ENCODE results near the gene RASGEF1B. TPM values are rescaled to one million over a fixed set of nuclear protein-coding genes. Genes with fewer than 3 reads are reported as not detected.

The RASGEF1B gene
- total and polyA plus RNA-seq, 2 of the 4 experiments (the other 2 are of a cell fraction), result 0.09 to 0.36 TPM

DNA sequence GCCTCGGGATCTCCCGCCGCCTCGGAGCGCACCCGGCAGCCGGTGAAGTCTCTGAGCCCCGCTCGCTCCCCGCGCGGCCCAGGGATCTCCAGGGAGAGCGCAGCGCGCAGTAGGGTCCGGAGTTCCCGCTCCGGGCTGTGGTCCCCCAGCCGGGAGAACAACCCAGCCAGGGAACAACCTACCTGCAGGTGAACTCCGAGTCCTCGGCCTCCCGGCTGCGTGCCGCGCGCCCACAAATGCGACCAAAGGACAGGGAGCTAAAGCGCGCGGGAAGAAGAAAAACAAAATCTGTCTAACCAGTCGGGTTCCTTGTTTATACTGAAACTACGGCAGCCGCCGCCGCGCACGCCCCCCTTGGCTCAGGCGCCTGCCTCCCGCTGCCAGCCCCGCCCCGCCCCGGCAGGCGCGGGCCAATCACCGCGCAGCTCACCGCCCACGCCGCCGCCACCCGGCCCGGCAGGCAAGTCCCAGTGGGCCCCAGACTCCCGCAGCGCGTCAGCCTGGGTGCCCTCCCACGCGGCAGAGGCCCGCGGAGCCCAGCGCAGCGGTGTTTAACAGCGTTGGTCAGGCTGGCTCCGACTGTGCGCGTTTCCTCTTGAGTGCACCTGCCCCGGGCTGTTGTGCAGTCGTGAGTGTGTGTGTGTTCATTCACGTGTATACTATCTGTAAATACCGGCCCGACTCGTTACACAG is at the start of gene RASGEF1B (continued):
- no peak for TF ChIP-seq CEBPB (IDR thresholded peaks at IDR 0.05; ENCODE audit: low read depth, low read length)
- TF ChIP-seq MXI1 (IDR thresholded peaks at IDR 0.05; ENCODE audit: borderline replicate concordance, low read depth, low read length), result 0 out of 2 replicates have a peak, but pooled peaks have one; percentile 36
- no peak for TF ChIP-seq SMC3 (IDR thresholded peaks at IDR 0.05; ENCODE audit: low read depth, low read length)

GRCh38 chr4:81519856-81520255 is 48.1 kb upstream of the RASGEF1B start:
- Histone ChIP-seq H3K4ac (ENCODE audit: low read depth, low read length) (no peak overlapping the region), H3K18ac (ENCODE audit: low read depth, low read length) (no peak overlapping the region), H3K27me3 (ENCODE audit: control insufficient read depth, insufficient read depth, low read length) (no peaks in the 10 kb centered on the region), H3K36me3 (ENCODE audit: control insufficient read depth, insufficient read depth, low read length) (no peaks in the 10 kb centered on the region), H3K9me3 (ENCODE audit: control insufficient read depth, insufficient read depth, low read length) (no peaks in the 10 kb centered on the region), H3K9me1 (ENCODE audit: insufficient read depth, low read length) (no peaks in the 10 kb centered on the region), H2AK5ac (ENCODE audit: low read depth, low read length) (no peak overlapping the region), H3K4me2 (ENCODE audit: low read depth, low read length) (no peak overlapping the region), H3K9ac (ENCODE audit: low read depth, low read length) (no peak overlapping the region), H3K4me1 (ENCODE audit: control insufficient read depth, insufficient read depth, low read length) (no peaks in the 10 kb centered on the region), H2BK20ac (ENCODE audit: low read depth, low read length) (no peak overlapping the region), H3K27ac (ENCODE audit: insufficient read depth, low read length) (no peak overlapping the region), H4K8ac (ENCODE audit: low read depth in 2 of 2, low read length in 2 of 2) (no peak overlapping the region), H2AK9ac (replicated peaks; ENCODE audit: low read depth, low read length, poor library complexity) (no peak overlapping the region), H3K14ac (replicated peaks; ENCODE audit: low read depth, low read length) (no peak overlapping the region), H2AFZ (replicated peaks; ENCODE audit: low read length, poor library complexity) (no peak overlapping the region), H4K20me1 (ENCODE audit: insufficient read depth, low read length) (no peaks in the 10 kb centered on the region), H2BK15ac (ENCODE audit: low read depth, low read length) (no peak overlapping the region), H4K91ac (ENCODE audit: insufficient read depth, low read depth, low read length) (no peak overlapping the region), H2BK5ac (ENCODE audit: low read depth, low read length, poor library complexity, severe bottlenecking) (no peak overlapping the region), H2BK120ac (ENCODE audit: low read depth, low read length) (no peak overlapping the region), H3K4me3 (ENCODE audit: insufficient read depth, low read depth, low read length) (no peak overlapping the region), H3K56ac (ENCODE audit: extremely low read depth, insufficient read depth, low read length) (no peak overlapping the region), H4K5ac (ENCODE audit: low read depth, low read length) (no peak overlapping the region), H3K23ac (ENCODE audit: low read depth, low read length) (no peak overlapping the region), H3K79me1 (ENCODE audit: low read depth in 1 of 2, low read length in 2 of 2) (no peaks in the 10 kb centered on the region)
- WGBS, 2 experiments (ENCODE audit: extremely low coverage in 2 of 2, insufficient read length in 1 of 2), result no CpG with 5 or more reads among the region's 6 CpGs
- intact Hi-C loops (cut with micrococcal nuclease), result no loop called here
- no peak for ATAC-seq (ENCODE audit: low read depth)
- no peak for DNase-seq
- POLR2A ChIA-PET (ENCODE audit: unreplicated experiment), result no interaction called here
- dilution Hi-C loops (cut with HindIII; ENCODE audit: low sequenced_read_pairs, unreplicated experiment), result no loop called here
- TF ChIP-seq CHD1 (IDR thresholded peaks at IDR 0.05; ENCODE audit: low read depth, low read length) (no peak), NFE2L2 (IDR thresholded peaks at IDR 0.05; ENCODE audit: low read depth, low read length) (no peak), MAZ (IDR thresholded peaks at IDR 0.05; ENCODE audit: borderline replicate concordance, low read depth, low read length) (no peak), POLR2A (IDR thresholded peaks at IDR 0.05; ENCODE audit: low read depth, low read length) (no peak), BHLHE40 (IDR thresholded peaks at IDR 0.05; ENCODE audit: low read depth, low read length) (no peak), MXI1 (IDR thresholded peaks at IDR 0.05; ENCODE audit: borderline replicate concordance, low read depth, low read length) (no peak), ELK1 (IDR thresholded peaks at IDR 0.05; ENCODE audit: borderline replicate concordance, low read depth, low read length) (no peak)
- CTCF ChIA-PET, result no interaction called here
- BruUV-seq (replicated peaks), result no TSS peak
- in situ Hi-C loops (cut with MboI; ENCODE audit: low sequenced_read_pairs), result no loop called here

All from IMR-90 (cell line).